HEK293 (cell line): ENCODE measurements around the gene ADAMTSL3.

Experiments
- CTCF ChIA-PET: fragments of 350-600 bp; formaldehyde crosslinking; extraction: SDS; loops from one replicate; lab custom pipeline; 2021; ENCODE audit warnings: antibody characterized with exemption; lab: Yijun Ruan, JAX
- POLR2A ChIA-PET: fragments of 300-600 bp; formaldehyde crosslinking; extraction: SDS; loops from one replicate; lab custom pipeline; 2020; ENCODE audit warnings: antibody characterized with exemption, inconsistent platforms; lab: Yijun Ruan, JAX
- H3K27ac ChIP-seq: fragments of 200-500 bp; sonication (Bioruptor generic); 2 replicates; pipeline ENCODE4 v1.5.1; 2014; ENCODE audit warnings: low read depth, low read length, control low read depth, inconsistent platforms; ENCODE audit errors: extremely low read depth
- H3K36me3 ChIP-seq, 2 experiments: fragments of 200-500 bp in 1 of 2; sonication (Bioruptor generic) in 1 of 2; 1 replicate in 1 of 2; 2 replicates in 1 of 2; pipeline ENCODE4 v1.5.1; 2014 to 2017; ENCODE audit warnings: inconsistent platforms in 2 of 2, low read length in 2 of 2; ENCODE audit not compliant: control insufficient read depth in 2 of 2, insufficient read depth in 1 of 2
- H3K4me1 ChIP-seq: fragments of 200-500 bp; sonication (Bioruptor generic); 2 replicates; pipeline ENCODE4 v1.5.1; 2014; ENCODE audit warnings: mild to moderate bottlenecking, low read length, inconsistent platforms; ENCODE audit not compliant: control insufficient read depth, insufficient read depth
- H3K4me3 ChIP-seq: 2 replicates; pipeline ENCODE4 v1.5.1; 2011; ENCODE audit warnings: low read depth, mild to moderate bottlenecking, control low read depth, low read length, moderate library complexity
- H3K9me3 ChIP-seq: fragments of 200-500 bp; sonication (Bioruptor generic); 2 replicates; pipeline ENCODE4 v1.5.1; 2014; ENCODE audit warnings: low read depth, low read length, inconsistent platforms; ENCODE audit not compliant: control insufficient read depth, insufficient read depth
- EGR2 ChIP-seq: fragments of 450-650 bp; formaldehyde crosslinking; IDR thresholded peaks from 2 replicates; pipeline ENCODE4 v1.5.1; 2016; ENCODE audit warnings: low read depth, missing biosample characterization, missing genetic modification characterization
- GFI1B ChIP-seq: fragments of 450-650 bp; formaldehyde crosslinking; IDR thresholded peaks from 2 replicates; pipeline ENCODE4 v1.5.1; 2016; ENCODE audit warnings: missing biosample characterization, missing genetic modification characterization
- GLIS1 ChIP-seq: fragments of 450-650 bp; formaldehyde crosslinking; IDR thresholded peaks from 2 replicates; pipeline ENCODE4 v1.5.1; 2016; ENCODE audit warnings: missing biosample characterization, missing genetic modification characterization
- HIC1 ChIP-seq: fragments of 450-650 bp; formaldehyde crosslinking; IDR thresholded peaks from 2 replicates; pipeline ENCODE4 v1.5.1; 2016; ENCODE audit warnings: missing biosample characterization, missing genetic modification characterization
- HOXC10 ChIP-seq: sonication (generic); formaldehyde crosslinking; IDR thresholded peaks from 2 replicates; pipeline ENCODE4 v1.8.1; 2023; ENCODE audit warnings: mild to moderate bottlenecking, missing genetic modification reagents
- OVOL3 ChIP-seq: fragments of 450-650 bp; formaldehyde crosslinking; IDR thresholded peaks from 2 replicates; pipeline ENCODE4 v1.5.1; 2016; ENCODE audit warnings: missing biosample characterization, missing genetic modification characterization
- RBAK ChIP-seq: fragments of 450-650 bp; formaldehyde crosslinking; IDR thresholded peaks from 2 replicates; pipeline ENCODE4 v1.5.1; 2016; ENCODE audit warnings: missing biosample characterization, missing genetic modification characterization
- ZBTB20 ChIP-seq: fragments of 450-650 bp; formaldehyde crosslinking; IDR thresholded peaks from 2 replicates; pipeline ENCODE4 v1.5.1; 2016; ENCODE audit warnings: missing biosample characterization, missing genetic modification characterization
- ZBTB8A ChIP-seq: fragments of 450-650 bp; formaldehyde crosslinking; IDR thresholded peaks from 2 replicates; pipeline ENCODE4 v1.5.1; 2016; ENCODE audit warnings: missing biosample characterization, missing genetic modification characterization
- ZNF354C ChIP-seq: fragments of 450-650 bp; formaldehyde crosslinking; IDR thresholded peaks from 2 replicates; pipeline ENCODE4 v1.5.1; 2016; ENCODE audit warnings: missing biosample characterization, missing genetic modification characterization, low read depth, borderline replicate concordance
- ZNF362 ChIP-seq: fragments of 450-650 bp; formaldehyde crosslinking; IDR thresholded peaks from 2 replicates; pipeline ENCODE4 v1.5.1; 2016; ENCODE audit warnings: missing biosample characterization, missing genetic modification characterization
- ZNF521 ChIP-seq: fragments of 450-650 bp; formaldehyde crosslinking; IDR thresholded peaks from 2 replicates; pipeline ENCODE4 v1.5.1; 2017; ENCODE audit warnings: missing biosample characterization, mild to moderate bottlenecking, missing genetic modification characterization
- ZNF555 ChIP-seq: fragments of 450-650 bp; formaldehyde crosslinking; conservative IDR thresholded peaks from 2 replicates; pipeline ENCODE4 v1.5.1; 2017; ENCODE audit warnings: missing biosample characterization, mild to moderate bottlenecking, missing genetic modification characterization, inconsistent platforms
- ZNF580 ChIP-seq: fragments of 450-650 bp; formaldehyde crosslinking; IDR thresholded peaks from 2 replicates; pipeline ENCODE4 v1.5.1; 2016; ENCODE audit warnings: missing biosample characterization, missing genetic modification characterization
- ZNF654 ChIP-seq: fragments of 450-650 bp; formaldehyde crosslinking; IDR thresholded peaks from 2 replicates; pipeline ENCODE4 v1.5.1; 2016; ENCODE audit warnings: low read depth, missing biosample characterization, missing genetic modification characterization
- ZNF677 ChIP-seq: fragments of 450-650 bp; IDR thresholded peaks from 2 replicates; pipeline ENCODE4 v1.5.0; 2018; ENCODE audit warnings: missing biosample characterization, mild to moderate bottlenecking, missing genetic modification characterization, moderate library complexity
- ZNF843 ChIP-seq: fragments of 450-650 bp; formaldehyde crosslinking; IDR thresholded peaks from 2 replicates; pipeline ENCODE4 v1.5.1; 2016; ENCODE audit warnings: missing biosample characterization, missing genetic modification characterization
- ZSCAN16 ChIP-seq: fragments of 450-650 bp; formaldehyde crosslinking; IDR thresholded peaks from 2 replicates; pipeline ENCODE4 v1.5.1; 2016; ENCODE audit warnings: missing biosample characterization, missing genetic modification characterization
- ZSCAN5A ChIP-seq: fragments of 450-650 bp; formaldehyde crosslinking; IDR thresholded peaks from 2 replicates; pipeline ENCODE4 v1.5.1; 2016; ENCODE audit warnings: missing biosample characterization, missing genetic modification characterization
- TF ChIP-seq, protein P1 (sequence below): fragments of 450-650 bp; formaldehyde crosslinking; IDR thresholded peaks from 2 replicates; pipeline ENCODE4 v1.5.1; 2016; ENCODE audit warnings: missing biosample characterization, missing genetic modification characterization
- TF ChIP-seq, protein P2 (sequence below): fragments of 450-650 bp; formaldehyde crosslinking; IDR thresholded peaks from 2 replicates; pipeline ENCODE4 v1.5.1; 2017; ENCODE audit warnings: missing biosample characterization, missing genetic modification characterization

The ADAMTSL3 gene

GRCh38 chr15:83818591-83818990 is 164.7 kb downstream of the ADAMTSL3 start:
- TF ChIP-seq ZSCAN16 (no peak), GLIS1 (no peak), RBAK (no peak), HOXC10 (CRISPR knock-in tag) (no peak)
- TF ChIP-seq, all 188 proteins: peak for 0
- Histone ChIP-seq H3K4me3 (no peak overlapping the region), H3K36me3 (no peaks in the 10 kb centered on the region), H3K9me3 (no peaks in the 10 kb centered on the region), H3K27ac (no peak overlapping the region), H3K4me1 (no peaks in the 10 kb centered on the region)
- CTCF ChIA-PET: no interaction called here
- POLR2A ChIA-PET: no interaction called here

- H3K4me3 ChIP-seq: no peak overlapping the region
- H3K27ac ChIP-seq: no peak overlapping the region
- no peaks in the 10 kb centered on the region for H3K36me3 ChIP-seq
- POLR2A ChIA-PET: interaction anchor here (0.6 kb wide), 1 partner anchor 741 kb away, joined by 7 read pairs; no protein-coding TSS in a partner anchor
- H3K4me1 ChIP-seq: no peaks in the 10 kb centered on the region
- TF ChIP-seq ZBTB8A (tag by site-specific recombination) (no peak), OVOL3 (tag by site-specific recombination) (no peak), ZNF654 (tag by site-specific recombination) (no peak), ZNF843 (tag by site-specific recombination) (no peak), ZNF677 (tag by site-specific recombination) (no peak), ZBTB20 (tag by site-specific recombination) (no peak), ZNF555 (tag by site-specific recombination) (no peak), ZNF354C (tag by site-specific recombination) (no peak), EGR2 (tag by site-specific recombination) (no peak), ZNF362 (tag by site-specific recombination) (no peak), GFI1B (tag by site-specific recombination) (no peak), ZSCAN5A (tag by site-specific recombination) (no peak)
- TF ChIP-seq, protein P1, sequence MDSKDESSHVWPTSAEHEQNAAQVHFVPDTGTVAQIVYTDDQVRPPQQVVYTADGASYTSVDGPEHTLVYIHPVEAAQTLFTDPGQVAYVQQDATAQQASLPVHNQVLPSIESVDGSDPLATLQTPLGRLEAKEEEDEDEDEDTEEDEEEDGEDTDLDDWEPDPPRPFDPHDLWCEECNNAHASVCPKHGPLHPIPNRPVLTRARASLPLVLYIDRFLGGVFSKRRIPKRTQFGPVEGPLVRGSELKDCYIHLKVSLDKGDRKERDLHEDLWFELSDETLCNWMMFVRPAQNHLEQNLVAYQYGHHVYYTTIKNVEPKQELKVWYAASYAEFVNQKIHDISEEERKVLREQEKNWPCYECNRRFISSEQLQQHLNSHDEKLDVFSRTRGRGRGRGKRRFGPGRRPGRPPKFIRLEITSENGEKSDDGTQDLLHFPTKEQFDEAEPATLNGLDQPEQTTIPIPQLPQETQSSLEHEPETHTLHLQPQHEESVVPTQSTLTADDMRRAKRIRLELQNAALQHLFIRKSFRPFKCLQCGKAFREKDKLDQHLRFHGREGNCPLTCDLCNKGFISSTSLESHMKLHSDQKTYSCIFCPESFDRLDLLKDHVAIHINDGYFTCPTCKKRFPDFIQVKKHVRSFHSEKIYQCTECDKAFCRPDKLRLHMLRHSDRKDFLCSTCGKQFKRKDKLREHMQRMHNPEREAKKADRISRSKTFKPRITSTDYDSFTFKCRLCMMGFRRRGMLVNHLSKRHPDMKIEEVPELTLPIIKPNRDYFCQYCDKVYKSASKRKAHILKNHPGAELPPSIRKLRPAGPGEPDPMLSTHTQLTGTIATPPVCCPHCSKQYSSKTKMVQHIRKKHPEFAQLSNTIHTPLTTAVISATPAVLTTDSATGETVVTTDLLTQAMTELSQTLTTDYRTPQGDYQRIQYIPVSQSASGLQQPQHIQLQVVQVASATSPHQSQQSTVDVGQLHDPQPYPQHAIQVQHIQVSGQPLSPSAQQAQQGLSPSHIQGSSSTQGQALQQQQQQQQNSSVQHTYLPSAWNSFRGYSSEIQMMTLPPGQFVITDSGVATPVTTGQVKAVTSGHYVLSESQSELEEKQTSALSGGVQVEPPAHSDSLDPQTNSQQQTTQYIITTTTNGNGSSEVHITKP (tag by site-specific recombination): no peak
- CTCF ChIA-PET: interaction anchor here (0.6 kb wide), 1 partner anchor 207 kb away, joined by 3 read pairs; no protein-coding TSS in a partner anchor
- no peaks in the 10 kb centered on the region for H3K9me3 ChIP-seq
Measured at GRCh38 chr15:83830381-83830780, 176.5 kb downstream of the ADAMTSL3 start.

- H3K36me3 ChIP-seq: no peaks in the 10 kb centered on the region
- H3K4me1 ChIP-seq: no peaks in the 10 kb centered on the region
- H3K27ac ChIP-seq: no peak overlapping the region
- ChIA-PET CTCF (interaction anchor here (0.5 to 0.6 kb wide), 2 partner anchors 447 to 911 kb away, joined by 3 to 4 read pairs; no protein-coding TSS in a partner anchor), POLR2A (no interaction called here)
- no peaks in the 10 kb centered on the region for H3K9me3 ChIP-seq
- H3K4me3 ChIP-seq: no peak overlapping the region
- TF ChIP-seq HIC1: no peak
- no peak for TF ChIP-seq ZNF521 (tag by site-specific recombination)
- no peak for TF ChIP-seq ZNF580 (tag by site-specific recombination)
- TF ChIP-seq, protein P2, sequence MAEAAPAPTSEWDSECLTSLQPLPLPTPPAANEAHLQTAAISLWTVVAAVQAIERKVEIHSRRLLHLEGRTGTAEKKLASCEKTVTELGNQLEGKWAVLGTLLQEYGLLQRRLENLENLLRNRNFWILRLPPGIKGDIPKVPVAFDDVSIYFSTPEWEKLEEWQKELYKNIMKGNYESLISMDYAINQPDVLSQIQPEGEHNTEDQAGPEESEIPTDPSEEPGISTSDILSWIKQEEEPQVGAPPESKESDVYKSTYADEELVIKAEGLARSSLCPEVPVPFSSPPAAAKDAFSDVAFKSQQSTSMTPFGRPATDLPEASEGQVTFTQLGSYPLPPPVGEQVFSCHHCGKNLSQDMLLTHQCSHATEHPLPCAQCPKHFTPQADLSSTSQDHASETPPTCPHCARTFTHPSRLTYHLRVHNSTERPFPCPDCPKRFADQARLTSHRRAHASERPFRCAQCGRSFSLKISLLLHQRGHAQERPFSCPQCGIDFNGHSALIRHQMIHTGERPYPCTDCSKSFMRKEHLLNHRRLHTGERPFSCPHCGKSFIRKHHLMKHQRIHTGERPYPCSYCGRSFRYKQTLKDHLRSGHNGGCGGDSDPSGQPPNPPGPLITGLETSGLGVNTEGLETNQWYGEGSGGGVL: no peak
Measured at GRCh38 chr15:83833569-83833968, 179.6 kb downstream of the ADAMTSL3 start.
